Measurements from ENCODE around the gene TFPT. TPM values are rescaled to one million over a fixed set of nuclear protein-coding genes. Genes with fewer than 3 reads are reported as not detected.
A peak's percentile ranks its signal among the peaks of the same experiment; 100 is the strongest.

Gene TFPT
- total RNA-seq, 1 experiment from 2014 or later = 26.6 TPM

DNA sequence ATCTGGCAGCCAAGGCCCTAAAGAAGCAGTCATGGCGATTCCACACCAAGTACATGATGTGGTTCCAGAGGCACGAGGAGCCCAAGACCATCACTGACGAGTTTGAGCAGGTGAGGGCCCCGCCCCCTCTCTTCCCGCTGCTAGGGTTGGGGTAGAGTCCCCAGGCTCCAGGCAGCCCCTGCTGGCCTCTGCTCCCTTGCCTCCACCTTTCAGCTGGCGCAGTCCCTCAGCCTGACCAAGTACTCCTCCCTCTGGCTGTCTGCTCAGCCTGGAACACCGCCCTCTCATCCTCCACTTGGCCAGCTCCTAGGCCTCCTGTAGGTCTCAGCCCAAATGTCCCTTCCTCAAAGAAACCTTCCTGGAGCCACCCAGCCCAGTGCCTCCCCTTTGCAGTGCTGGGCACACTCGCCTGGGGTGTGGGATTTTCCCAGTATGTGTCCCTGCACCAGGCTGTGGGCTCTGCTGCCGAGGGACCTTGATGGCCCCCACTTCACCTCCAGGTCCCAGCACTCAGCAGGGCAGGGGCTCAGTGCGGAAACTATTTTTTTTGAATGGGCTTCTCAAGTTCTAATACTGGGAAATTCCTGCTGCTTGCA lies 38.4 kb upstream of the TFPT start:
- no peak overlapping the region for H3K4me3 Mint-ChIP-seq
- Histone ChIP-seq H2BK20ac (ENCODE audit: low read depth, low read length, poor library complexity, severe bottlenecking) (no peak overlapping the region), H2BK5ac (ENCODE audit: insufficient read length, low read length) (no peak overlapping the region), H4K5ac (ENCODE audit: insufficient read length, low read depth, low read length) (no peak overlapping the region), H3K79me1 (ENCODE audit: insufficient read depth, low read depth, low read length, poor library complexity, severe bottlenecking) (no peaks in the 10 kb centered on the region), H4K8ac (replicated peaks; ENCODE audit: insufficient read length, low read depth, low read length) (no peak overlapping the region), H2BK15ac (ENCODE audit: low read depth, low read length) (no peak overlapping the region), H3K79me2 (ENCODE audit: insufficient read depth, low read length) (no peaks in the 10 kb centered on the region; the same call in 1 of the 2 replicates), H3K9ac (ENCODE audit: extremely low read depth, insufficient read length, low read length) (no peak overlapping the region), H3K4me2 (ENCODE audit: insufficient read depth, insufficient read length, low read length) (no peak overlapping the region), H3K14ac (ENCODE audit: insufficient read depth, low read length) (no peak overlapping the region), H2AK5ac (ENCODE audit: insufficient read length, low read length) (no peak overlapping the region), H3K18ac (ENCODE audit: insufficient read length, low read depth, low read length) (no peak overlapping the region), H2AFZ (ENCODE audit: low read length) (no peak overlapping the region), H3T11ph (ENCODE audit: low read length) (no peak overlapping the region), H3K23ac (ENCODE audit: insufficient read length, low read depth, low read length) (no peak overlapping the region), H3K27me3 (ENCODE audit: insufficient read depth, low read length) (no peaks in the 10 kb centered on the region), H2BK120ac (ENCODE audit: low read depth, low read length, poor library complexity, severe bottlenecking) (no peak overlapping the region), H3K4me1 (ENCODE audit: insufficient read depth, low read length) (no peaks in the 10 kb centered on the region), H3K9me3 (ENCODE audit: control insufficient read depth, low read depth, low read length) (no peaks in the 10 kb centered on the region), H4K91ac (ENCODE audit: insufficient read length, low read depth, low read length) (no peak overlapping the region), H4K20me1 (ENCODE audit: control insufficient read depth, insufficient read depth, insufficient read length) (no peaks in the 10 kb centered on the region), H3K56ac (ENCODE audit: insufficient read length, low read depth, low read length) (no peak overlapping the region), H2BK12ac (ENCODE audit: insufficient read length, low read depth, low read length) (no peak overlapping the region), H3K23me2 (ENCODE audit: insufficient read length, low read depth, low read length, poor library complexity, severe bottlenecking) (peaks cover under 1% of the 10 kb centered on the region), H3K27ac (ENCODE audit: insufficient read length, low read depth, low read length) (no peak overlapping the region), H3K4ac (ENCODE audit: low read depth, low read length) (no peak overlapping the region)
- TF ChIP-seq, protein P1, sequence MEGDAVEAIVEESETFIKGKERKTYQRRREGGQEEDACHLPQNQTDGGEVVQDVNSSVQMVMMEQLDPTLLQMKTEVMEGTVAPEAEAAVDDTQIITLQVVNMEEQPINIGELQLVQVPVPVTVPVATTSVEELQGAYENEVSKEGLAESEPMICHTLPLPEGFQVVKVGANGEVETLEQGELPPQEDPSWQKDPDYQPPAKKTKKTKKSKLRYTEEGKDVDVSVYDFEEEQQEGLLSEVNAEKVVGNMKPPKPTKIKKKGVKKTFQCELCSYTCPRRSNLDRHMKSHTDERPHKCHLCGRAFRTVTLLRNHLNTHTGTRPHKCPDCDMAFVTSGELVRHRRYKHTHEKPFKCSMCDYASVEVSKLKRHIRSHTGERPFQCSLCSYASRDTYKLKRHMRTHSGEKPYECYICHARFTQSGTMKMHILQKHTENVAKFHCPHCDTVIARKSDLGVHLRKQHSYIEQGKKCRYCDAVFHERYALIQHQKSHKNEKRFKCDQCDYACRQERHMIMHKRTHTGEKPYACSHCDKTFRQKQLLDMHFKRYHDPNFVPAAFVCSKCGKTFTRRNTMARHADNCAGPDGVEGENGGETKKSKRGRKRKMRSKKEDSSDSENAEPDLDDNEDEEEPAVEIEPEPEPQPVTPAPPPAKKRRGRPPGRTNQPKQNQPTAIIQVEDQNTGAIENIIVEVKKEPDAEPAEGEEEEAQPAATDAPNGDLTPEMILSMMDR (conservative IDR thresholded peaks at IDR 0.05) = no peak
- no peaks in the 10 kb centered on the region; the same call in 1 of the 2 replicates for H3K27me3 Mint-ChIP-seq (ENCODE audit: low read depth)
- no CpG with 5 or more reads among the region's 10 CpGs for WGBS (ENCODE audit: extremely low coverage, insufficient read length, low lambda C conversion rate)
- peak overlapping the region in 1 of 3 experiments; percentile 90; a peak in 2 of 7 replicates for H3K27ac Mint-ChIP-seq
- no peaks in the 10 kb centered on the region for H3K9me3 Mint-ChIP-seq
- DNase-seq = no peak
- H3K36me3 Mint-ChIP-seq (ENCODE audit: insufficient read depth in 1 of 3, low read depth in 3 of 3) = peaks cover 50 to 84% (median 84%) of the 10 kb centered on the region in 3 experiments
- peaks cover 4 to 5% of the 10 kb centered on the region in 2 experiments; a peak in 3 of 4 replicates for H3K4me1 Mint-ChIP-seq

All from H9 (cell line).